GM18526 (cell line): ENCODE measurements around the gene MEAF6.
A peak's percentile ranks its signal among the peaks of the same experiment; 100 is the strongest.

Experiments
- POLR2A ChIP-seq: IDR thresholded peaks from 3 replicates; pipeline ENCODE4 v1.6.1; 2011; ENCODE audit not compliant: insufficient read length; ENCODE audit errors: extremely low read depth

MEAF6 gene

DNA sequence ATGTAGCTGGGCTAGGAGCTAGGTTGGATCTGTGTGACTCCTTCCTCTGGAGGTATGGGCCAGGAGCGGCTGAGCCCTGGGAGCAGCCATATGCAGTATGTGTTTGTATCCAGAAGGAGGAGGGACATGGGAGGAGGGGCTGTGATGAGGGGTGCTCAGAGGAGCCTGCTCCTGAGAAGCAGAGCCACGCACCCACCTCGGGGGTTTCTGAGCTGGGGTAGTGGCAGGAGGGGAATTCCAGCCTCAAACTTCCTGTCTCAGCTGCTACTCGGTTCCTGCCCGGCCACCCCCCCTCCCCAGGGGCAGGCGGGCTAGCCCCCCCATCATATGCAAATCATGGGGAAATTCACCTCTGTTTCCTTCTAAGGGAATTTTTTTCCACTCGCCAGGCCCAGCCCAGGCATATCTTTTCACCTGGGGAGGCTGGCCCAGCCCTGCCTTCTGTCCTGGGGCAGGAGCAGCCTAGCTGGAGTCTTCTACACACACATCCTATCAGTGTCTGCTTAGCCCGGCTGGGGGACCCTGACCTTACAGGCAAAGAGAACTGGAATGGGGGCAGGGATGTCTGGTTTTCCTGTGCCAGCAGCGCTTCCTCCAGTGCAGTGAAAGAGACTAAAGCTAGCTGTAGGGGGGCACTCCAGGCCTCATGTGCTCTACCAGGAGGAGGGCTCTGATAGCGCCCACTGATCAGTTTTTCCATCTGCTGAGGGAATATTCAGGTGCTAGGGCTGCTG, 37.2 kb downstream of the MEAF6 start:
- TF ChIP-seq POLR2A: peak; percentile 56

DNA sequence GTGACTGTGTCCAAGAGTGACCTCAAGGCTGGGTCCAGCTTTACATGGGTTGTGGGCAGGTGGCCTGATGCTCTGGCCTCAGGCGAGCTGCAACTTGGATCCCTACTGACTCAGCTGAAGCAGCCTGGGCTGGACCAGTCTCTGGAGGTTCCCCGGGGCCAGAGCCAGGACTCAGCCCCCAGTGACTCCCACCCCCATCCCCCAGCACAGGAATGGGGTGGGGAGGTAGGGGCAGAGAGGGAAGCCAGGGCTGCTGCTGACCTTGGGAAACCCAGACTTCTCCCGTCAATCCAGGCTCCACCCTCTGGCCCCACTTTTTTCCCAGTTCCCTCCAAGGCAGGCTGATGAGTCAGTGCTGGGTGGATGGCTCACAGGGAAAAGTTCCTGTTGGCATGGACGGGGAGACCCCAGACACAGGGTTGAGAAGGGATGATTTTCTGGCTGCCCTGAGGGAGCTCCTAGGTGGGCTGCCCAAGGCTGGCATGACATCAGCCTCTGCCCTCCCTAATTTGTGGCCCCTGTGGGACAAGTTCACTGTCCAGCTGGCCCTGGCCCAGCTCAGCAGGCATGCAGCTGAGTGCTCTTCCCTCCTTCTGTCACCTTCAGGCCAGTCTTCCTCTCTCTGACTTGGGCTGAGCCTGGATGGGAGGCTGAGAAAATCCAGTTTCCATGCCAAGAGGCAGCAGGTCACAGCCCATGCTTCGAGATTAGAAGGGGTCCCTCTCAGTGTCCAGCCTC, 37.9 kb downstream of the MEAF6 start:
- no peak for TF ChIP-seq POLR2A

DNA sequence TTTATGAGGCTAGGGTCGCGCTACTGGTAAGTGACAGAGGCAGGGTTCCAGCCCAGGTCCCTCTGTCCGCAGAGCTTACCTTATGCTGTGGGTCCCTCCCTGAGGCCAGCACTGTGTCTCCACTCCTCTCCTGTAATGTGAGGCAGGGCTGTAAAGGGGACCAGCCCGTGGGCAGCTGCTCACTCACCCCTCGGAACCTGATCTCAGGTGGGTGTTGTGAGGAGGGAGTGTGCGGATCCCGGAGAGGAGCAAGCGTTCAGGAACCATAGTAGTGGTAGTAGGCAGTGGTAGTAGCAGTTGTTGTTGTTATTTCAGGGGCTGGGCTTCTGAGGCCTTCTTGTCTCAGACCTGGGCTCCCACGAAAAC, 38.5 kb downstream of the MEAF6 start:
- TF ChIP-seq POLR2A: no peak

DNA sequence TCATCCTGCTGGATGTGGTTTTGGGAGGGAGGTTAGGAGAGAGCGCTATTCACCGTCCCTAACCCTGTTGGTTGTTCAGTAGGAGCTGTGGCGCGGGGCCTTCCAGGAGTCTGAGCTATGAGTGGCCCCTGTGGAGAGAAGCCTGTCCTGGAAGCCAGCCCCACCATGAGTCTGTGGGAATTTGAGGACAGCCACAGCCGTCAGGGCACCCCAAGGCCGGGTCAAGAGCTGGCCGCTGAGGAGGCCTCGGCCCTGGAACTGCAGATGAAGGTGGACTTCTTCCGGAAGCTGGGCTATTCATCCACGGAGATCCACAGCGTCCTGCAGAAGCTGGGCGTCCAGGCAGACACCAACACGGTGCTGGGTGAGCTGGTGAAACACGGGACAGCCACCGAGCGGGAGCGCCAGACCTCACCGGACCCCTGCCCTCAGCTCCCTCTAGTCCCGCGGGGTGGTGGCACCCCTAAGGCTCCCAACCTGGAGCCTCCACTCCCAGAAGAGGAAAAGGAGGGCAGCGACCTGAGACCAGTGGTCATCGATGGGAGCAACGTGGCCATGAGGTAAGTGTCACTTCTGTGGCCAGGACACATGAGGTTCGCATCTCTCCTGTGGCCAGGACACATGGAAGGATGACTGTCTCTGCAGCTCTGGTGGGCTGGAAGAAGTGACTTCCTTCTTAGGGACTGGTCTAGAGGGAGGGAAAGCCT, 39.0 kb downstream of the MEAF6 start:
- TF ChIP-seq POLR2A: no peak

DNA sequence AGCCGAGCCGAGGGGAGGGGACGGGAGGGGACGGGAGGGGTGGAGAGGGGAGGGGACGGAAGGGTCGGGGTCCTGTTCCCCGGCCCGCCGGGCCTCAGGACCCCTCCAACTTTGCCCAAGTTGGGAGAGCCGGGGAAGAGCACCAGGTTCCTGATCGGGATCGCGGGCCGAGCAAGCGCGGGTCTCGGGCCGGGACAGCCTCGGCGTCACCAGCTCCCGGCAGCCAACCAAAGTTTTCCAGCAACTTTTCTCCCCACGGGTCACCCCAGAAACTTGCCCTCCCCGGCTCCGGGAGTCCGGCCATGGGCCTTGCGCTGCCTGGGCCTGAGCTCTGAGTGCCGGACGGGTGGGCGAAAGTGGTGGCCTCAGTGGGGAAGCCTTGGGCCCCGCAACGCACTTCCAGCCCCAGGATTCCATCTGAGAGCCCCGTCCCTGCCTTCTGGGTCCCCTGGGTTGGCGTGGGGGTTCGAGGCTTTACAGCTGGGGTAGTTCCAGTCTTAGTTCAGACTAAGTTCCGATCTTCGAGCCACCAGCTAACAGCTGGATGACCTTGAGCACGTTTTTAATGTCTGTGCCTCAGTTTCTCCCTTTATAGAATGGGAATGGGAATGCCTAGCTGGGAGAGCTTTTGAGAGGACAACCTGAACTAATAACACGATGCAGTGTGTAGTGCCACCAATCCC, 39.7 kb downstream of the MEAF6 start:
- TF ChIP-seq POLR2A: no peak

DNA sequence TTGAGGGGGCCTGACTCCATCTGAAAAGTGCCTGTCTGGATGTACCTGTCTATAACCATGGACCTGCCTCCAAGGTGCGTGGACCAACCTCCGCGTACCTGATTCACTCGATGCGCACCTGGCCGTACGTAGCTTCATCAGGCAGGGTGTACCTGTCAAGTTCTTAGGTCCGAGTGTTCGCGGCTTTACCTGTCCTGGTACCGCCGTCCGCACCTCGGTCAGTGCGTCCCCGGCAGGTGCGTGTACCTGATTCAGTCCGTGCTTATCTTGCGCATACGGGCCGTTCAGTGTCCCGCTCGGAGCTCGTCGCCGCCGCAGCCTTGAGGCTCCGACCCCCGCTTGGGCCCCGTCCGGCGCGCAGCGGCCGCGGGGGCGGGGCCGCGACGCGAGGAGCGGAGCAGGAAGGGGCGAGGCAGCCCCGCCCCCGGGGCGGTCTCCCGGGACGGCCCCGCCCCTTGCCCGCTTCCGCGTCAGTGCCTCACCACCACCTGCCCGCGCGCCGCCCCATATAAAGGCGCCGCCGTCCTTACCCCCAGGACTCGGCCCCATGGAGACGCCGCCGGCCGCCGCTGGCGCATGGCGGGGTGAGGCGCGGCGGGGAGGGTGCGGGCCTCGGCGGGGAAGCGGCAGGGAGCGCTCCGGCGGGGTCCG, 40.4 kb downstream of the MEAF6 start, which contains the start of gene ZC3H12A:
Gene ZC3H12A, plus strand, starts transcription at position 535 of the 651 bp plus-strand sequence. CDS start 917 bp downstream, outside the sequence.
- TF ChIP-seq POLR2A: peak; percentile 99

DNA sequence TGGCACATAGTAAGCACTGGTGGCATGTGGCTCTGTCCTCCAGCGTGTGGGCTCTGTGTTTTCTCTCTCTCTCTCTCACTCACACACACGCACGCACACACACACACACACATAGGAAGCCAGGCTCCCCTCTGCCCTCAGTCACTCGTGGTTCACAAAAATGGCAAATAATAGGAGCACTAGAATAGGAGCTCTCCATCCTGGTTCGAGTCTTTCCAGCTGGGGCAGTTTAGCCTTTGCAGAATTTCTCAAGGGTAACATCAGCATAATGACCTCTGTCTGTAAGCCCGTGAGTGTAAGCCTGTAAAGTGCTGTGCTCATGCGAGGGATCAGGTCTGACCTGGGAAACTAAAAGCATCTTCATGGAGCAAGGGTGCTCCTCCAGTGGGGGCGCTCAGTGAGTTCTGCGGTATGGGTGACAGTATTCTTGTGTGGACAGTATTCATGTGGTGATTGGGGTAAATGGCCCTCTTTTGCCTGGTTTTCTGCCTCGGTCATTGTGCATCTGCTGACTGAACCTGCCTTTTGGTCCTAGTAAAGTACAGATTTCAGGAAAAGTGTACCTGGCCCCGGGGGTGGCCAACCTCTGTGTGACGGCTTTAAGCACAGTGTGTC, 41.0 kb downstream of the MEAF6 start:
- no peak for TF ChIP-seq POLR2A

DNA sequence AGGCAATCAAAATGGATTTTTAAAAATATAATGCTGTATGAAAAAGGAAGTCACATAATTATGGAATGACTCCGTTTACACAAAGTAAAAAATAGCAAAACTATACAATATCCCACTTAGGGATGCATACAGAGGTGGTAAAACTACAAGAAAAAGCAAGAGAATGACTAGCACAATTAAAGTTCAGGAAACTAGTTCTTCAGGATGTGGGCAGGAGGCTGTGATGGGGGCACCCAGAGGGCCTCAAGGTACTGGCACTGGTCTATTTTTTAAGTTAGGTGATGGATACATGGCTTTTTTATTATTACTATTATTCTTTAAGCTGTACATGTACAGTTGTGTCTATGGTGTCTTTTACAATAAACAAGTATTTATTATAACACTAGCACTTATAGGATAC, 41.6 kb downstream of the MEAF6 start:
- TF ChIP-seq POLR2A: no peak

DNA sequence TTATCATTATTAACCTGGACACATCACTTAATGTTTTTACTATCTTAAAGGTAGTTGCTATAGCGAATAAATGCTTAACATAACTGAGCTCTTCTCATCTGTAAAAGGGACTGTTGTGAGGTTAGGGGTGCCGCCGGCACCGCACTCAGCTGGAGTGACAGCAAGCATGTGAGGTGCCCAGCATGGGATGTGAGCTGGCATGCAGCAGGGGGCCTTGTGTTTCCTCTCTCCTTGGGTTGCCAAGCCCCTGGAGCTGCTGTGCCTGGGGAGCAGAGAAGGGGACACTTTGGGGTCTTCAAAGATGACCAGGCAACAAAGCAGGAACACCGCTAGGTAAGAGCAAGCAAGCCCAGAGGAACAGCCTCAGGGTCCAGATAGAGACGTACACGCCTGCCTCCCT, 42.3 kb downstream of the MEAF6 start:
- TF ChIP-seq POLR2A: no peak

DNA sequence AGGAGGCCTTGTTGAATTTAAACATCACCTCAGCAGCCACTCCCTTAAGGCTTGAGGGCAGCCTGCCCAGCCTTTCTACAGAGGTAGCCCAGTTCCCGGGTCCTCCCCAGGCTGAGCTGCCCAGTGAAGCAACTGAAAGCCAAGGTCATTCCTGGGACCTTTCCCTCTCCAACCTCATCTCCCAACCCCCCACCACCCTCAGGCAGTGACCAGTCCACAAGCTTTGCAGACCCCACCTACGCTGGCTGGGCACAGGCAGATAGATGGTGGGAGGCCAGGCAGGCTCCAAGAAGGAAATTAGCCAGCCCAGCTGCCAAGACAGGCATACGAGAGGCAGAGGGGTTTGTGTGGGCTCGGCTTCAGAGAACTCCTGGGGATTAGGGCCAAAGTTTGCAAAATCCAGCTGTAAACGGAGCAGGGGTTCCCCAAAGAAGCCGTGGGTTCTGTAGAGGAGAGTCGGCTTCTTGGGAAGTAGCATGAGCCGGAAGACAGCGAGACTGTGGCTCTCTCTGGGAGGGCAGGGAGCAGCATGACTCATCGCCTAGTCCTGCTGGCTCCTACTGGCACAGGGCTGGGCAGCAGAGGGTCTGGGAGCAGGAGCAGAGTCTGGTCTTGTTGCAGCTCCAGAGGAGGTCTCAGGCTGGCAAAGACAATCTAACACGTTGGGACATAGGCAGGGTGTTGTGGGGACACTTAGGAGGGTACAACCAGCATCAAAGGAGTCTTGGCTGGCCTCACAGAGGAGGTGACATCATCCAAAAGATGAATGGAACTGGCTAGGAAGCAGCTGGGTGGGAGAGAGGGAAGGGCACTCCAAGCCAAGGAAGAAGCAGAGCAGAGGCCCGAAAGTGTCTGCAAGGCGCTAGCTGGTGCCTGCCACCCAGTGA, 43.0 kb downstream of the MEAF6 start:
- TF ChIP-seq POLR2A: no peak

DNA sequence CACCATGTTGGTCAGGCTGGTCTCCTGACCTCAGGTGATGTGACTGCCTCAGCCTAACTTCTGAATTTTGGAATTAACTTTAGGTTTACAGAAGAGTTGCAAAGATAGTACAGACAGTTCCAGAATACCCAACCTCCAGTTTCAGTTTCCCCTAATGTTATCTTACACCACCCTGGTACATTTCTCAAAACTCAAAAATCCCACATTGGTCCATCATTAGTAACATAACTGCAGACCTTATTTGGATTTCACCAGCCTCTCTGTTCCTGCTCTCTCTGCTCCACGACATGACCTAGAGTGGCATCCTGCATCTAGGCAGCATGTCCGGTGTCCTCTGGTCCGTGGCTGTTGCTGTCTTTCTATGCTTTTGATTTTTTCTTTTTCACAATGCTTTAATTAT, 45.2 kb downstream of the MEAF6 start:
- no peak for TF ChIP-seq POLR2A

DNA sequence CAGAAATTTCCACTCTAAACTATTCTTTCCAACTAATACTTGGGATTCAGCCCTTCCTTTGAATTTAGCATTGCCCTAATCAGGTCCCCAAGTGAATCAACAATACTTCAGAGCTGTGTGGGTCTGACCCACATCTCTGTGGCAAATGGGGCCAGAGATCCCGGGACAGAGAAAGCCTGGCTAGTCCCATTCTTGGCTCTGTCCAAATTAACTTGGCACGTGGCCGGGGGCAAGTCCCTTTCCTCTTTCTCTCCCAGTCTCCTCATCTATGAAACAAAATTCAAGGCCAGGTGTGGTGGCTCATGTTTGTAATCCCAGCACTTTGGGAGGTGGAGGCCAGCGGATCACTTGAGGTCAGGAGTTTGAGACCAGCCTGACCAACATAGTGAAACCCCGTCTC, 46.5 kb downstream of the MEAF6 start:
- no peak for TF ChIP-seq POLR2A
